Measurements from ENCODE around the gene KIAA1217. TPM values are rescaled to one million over a fixed set of nuclear protein-coding genes. Genes with fewer than 3 reads are reported as not detected.

Gene KIAA1217
- total RNA-seq, 4 donors from 2014 or later: 46.9 to 108 (median 61.5) TPM

DNA sequence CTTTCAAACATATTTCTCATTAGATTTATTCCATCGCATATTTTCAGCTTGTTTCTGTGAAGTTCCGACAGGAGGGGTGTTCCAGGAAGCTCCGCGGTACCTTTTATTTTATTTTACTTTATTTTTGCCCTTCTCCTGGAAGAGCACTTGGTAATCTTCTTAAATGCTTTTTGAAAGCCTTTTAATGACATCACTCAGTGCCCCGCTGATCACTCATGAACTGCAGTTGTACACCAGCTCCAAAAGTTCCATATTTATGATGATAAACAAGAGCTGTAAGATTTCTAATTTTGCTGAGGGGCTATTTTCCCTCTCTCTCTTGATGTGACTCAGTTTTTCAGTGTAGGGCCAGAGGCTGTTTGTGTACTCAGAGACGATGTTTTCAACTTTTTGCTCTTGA, 144.4 kb downstream of the KIAA1217 start:
- Histone ChIP-seq H3K4me3 (no peak overlapping the region), H3K36me3 (no peaks in the 10 kb centered on the region), H3K9me3 (no peaks in the 10 kb centered on the region), H3K4me1 (no peaks in the 10 kb centered on the region), H3K27me3 (no peaks in the 10 kb centered on the region), H3K27ac (no peak overlapping the region)
- TF ChIP-seq POLR2A (IDR thresholded peaks at IDR 0.05): no peak
- TF ChIP-seq, protein P1, sequence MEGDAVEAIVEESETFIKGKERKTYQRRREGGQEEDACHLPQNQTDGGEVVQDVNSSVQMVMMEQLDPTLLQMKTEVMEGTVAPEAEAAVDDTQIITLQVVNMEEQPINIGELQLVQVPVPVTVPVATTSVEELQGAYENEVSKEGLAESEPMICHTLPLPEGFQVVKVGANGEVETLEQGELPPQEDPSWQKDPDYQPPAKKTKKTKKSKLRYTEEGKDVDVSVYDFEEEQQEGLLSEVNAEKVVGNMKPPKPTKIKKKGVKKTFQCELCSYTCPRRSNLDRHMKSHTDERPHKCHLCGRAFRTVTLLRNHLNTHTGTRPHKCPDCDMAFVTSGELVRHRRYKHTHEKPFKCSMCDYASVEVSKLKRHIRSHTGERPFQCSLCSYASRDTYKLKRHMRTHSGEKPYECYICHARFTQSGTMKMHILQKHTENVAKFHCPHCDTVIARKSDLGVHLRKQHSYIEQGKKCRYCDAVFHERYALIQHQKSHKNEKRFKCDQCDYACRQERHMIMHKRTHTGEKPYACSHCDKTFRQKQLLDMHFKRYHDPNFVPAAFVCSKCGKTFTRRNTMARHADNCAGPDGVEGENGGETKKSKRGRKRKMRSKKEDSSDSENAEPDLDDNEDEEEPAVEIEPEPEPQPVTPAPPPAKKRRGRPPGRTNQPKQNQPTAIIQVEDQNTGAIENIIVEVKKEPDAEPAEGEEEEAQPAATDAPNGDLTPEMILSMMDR (IDR thresholded peaks at IDR 0.05): no peak
- DNase-seq: no peak

DNA sequence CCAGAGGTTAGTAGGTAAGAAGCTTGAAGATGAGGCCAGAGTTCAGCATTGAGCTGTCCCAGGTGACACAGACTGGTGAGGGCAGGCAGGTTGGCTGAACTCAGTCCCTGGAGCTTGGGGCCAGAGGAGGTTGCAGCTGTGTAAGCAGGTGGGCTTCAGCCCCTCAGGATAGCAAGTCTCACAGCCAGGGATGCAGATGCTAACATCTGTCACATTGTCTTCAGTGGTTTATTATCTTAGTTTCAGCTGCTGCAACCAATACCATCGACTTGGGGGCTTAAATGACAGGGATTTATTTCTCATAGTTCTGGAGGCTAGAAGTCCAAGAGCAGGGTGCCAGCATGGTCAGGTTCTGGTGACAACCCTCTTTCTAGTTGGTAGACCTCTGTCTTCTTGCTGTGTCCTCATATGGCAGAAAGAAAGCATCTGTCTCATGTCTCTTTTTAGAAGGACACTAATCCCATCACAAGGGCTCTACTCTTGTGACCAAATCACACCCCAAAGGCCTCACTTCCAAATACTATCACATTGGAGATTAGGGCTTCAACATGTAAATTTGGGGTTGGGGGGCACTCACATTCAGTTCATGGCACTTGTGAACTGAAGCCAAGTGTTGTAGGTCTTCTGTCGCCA, 146.2 kb downstream of the KIAA1217 start:
- Histone ChIP-seq H3K4me3 (no peak overlapping the region), H3K4me1 (no peaks in the 10 kb centered on the region), H3K36me3 (no peaks in the 10 kb centered on the region), H3K27me3 (no peaks in the 10 kb centered on the region), H3K9me3 (no peaks in the 10 kb centered on the region), H3K27ac (no peak overlapping the region)
- no peak for TF ChIP-seq POLR2A (IDR thresholded peaks at IDR 0.05)
- TF ChIP-seq, protein P1 (IDR thresholded peaks at IDR 0.05): no peak
- no peak for DNase-seq

DNA sequence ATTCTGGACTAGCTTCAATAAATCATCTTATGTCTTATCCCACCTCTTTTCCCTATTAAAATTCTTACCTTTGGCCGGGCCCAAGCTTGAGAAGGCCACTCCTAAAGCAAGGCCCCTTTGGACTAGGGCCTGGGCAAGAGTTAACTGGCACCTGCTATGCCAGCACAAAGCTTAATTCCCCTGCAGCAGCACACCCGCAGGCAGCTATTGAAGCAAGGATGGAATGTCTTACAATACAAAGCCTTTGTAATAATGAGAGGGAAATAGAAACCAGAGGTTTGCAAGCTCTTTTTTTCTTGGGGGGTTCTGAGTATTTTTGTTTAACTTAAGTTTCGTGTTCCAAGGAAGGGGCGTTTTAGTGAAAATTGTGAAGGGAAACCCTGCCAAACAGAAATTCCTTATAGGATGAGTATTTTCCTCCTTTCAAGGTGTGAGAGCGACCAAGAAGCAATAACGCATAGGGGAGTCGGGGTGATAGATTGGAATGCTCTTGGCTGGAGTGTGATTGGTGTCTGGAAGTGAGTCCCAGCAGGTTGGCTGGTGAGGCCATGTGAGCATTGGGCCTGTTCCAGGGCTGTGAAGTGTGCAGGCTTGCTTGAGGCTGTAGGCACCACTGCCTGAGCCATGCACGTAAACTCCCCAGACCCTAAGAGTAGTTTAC, 148.5 kb downstream of the KIAA1217 start:
- Histone ChIP-seq H3K4me3 (no peak overlapping the region), H3K27ac (no peak overlapping the region), H3K9me3 (no peaks in the 10 kb centered on the region), H3K36me3 (no peaks in the 10 kb centered on the region), H3K4me1 (no peaks in the 10 kb centered on the region), H3K27me3 (no peaks in the 10 kb centered on the region)
- TF ChIP-seq, protein P1 (IDR thresholded peaks at IDR 0.05): no peak
- no peak for TF ChIP-seq POLR2A (IDR thresholded peaks at IDR 0.05)
- DNase-seq: no peak

DNA sequence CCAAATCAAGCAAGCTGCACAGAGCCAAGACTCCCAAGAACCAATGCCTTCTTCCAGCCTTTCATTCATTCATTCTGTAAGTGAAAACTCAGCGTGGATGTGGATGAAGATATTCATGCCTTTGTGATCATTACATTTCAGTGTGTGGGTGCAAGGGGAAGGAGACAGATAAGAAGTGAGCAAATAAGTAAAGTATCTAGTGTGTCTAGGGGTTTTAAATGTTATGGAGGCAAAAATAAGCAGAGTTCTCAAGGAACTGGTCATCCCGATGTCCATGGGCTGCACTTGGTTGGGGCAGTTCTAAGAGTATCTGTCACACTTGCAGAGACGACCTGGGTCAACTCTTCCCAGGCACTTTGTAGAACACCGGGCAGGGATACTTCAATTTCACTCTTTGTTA, 149.1 kb downstream of the KIAA1217 start:
- no peak overlapping the region for H3K27ac ChIP-seq

DNA sequence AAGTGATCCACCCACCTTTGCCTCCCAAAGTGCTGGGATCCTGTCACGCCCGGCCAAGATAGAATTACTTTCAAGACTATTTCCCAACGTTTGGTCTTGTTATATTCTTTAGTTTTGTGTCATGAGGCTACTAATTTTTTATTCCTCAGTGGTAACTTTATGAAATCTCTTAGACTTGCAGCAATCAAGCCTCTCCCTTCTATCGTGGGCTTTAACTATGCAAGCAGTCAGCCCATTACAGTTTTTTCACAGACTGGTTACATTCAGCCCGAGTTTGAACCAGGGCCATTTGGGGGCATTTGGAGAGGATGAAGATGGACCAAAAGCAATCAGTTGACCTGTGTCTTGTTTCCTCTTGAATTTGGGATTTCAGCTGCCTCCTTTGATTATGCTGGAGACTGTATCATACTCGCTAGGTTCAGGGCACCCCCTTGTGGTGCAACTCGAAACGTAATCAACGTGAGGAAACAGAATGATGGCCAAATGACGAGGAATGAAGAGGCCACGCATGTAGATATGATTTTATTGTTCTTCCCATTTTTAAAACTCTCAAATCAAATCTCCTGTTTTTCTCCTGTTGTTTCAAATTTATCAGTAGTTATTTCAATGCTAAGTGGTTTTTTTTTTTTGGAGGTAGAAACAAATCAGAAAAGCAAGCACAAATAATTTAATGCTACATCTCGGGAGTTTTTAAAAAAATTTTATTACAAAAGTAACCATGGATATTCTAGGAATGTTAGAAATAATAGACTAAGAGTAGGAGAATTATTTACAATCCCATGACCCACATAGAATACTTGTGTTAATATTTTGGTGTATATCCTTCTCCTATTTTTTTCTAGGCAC, 151.6 kb downstream of the KIAA1217 start:
- no peaks in the 10 kb centered on the region for H3K27me3 ChIP-seq
- H3K9me3 ChIP-seq: no peaks in the 10 kb centered on the region
- H3K4me1 ChIP-seq: no peaks in the 10 kb centered on the region
- H3K27ac ChIP-seq: no peak overlapping the region
- H3K36me3 ChIP-seq: no peaks in the 10 kb centered on the region
- no peak for TF ChIP-seq POLR2A (IDR thresholded peaks at IDR 0.05)
- TF ChIP-seq, protein P1 (IDR thresholded peaks at IDR 0.05): peak in 4 of 6 experiments; percentile 48 to 72 (median 70)
- H3K4me3 ChIP-seq: no peak overlapping the region
- DNase-seq: peak; percentile 20 to 80 (median 62)

More for the DNA sequence above, 149.1 kb downstream of the KIAA1217 start:
- H3K36me3 ChIP-seq: no peaks in the 10 kb centered on the region
- no peaks in the 10 kb centered on the region for H3K9me3 ChIP-seq
- no peak overlapping the region for H3K4me3 ChIP-seq
- DNase-seq: no peak
- no peaks in the 10 kb centered on the region for H3K4me1 ChIP-seq
- H3K27me3 ChIP-seq: no peaks in the 10 kb centered on the region
- TF ChIP-seq, protein P1 (IDR thresholded peaks at IDR 0.05): no peak
- no peak for TF ChIP-seq POLR2A (IDR thresholded peaks at IDR 0.05)
